Renal cortical epithelial cell (primary cell): ENCODE results near the gene CELF4. TPM values are rescaled to one million over a fixed set of nuclear protein-coding genes. Genes with fewer than 3 reads are reported as not detected.

Source experiments
- DNase-seq: peaks from one replicate; pipeline ENCODE4 v3.0.0-alpha.2; 2011; ENCODE audit warnings: low read depth
- total RNA-seq: library from RNA; depleted of rRNA; stranded (reverse); fragments of >200 nt; gene quantifications from 2 replicates; pipeline ENCODE4 v1.2.3, GENCODE V29; 2014

The CELF4 gene
- total RNA-seq, 1 donor from 2014 or later, result not detected

GRCh38 chr18:37318360-37319355 is 246.9 kb downstream of the CELF4 start:
- no peak for DNase-seq

GRCh38 chr18:37317486-37317885 is 248.1 kb downstream of the CELF4 start:
- no peak for DNase-seq

GRCh38 chr18:37316468-37316867 is 249.1 kb downstream of the CELF4 start:
- DNase-seq, result no peak

- DNase-seq, result no peak
Measured at GRCh38 chr18:37315935-37316334, 249.7 kb downstream of the CELF4 start.

- DNase-seq, result no peak
Measured at GRCh38 chr18:37314534-37314933, 251.1 kb downstream of the CELF4 start.

- no peak for DNase-seq
Measured at GRCh38 chr18:37313624-37314023, 252.0 kb downstream of the CELF4 start.

GRCh38 chr18:37309861-37310260 is 255.7 kb downstream of the CELF4 start:
- DNase-seq, result no peak

GRCh38 chr18:37309059-37309458 is 256.5 kb downstream of the CELF4 start:
- peak; percentile 35 for DNase-seq

GRCh38 chr18:37307181-37307580 is 258.4 kb downstream of the CELF4 start:
- no peak for DNase-seq

GRCh38 chr18:37306432-37306831 is 259.2 kb downstream of the CELF4 start:
- DNase-seq, result no peak

- DNase-seq, result no peak
Measured at GRCh38 chr18:37305066-37305465, 260.5 kb downstream of the CELF4 start.

- DNase-seq, result no peak
Measured at GRCh38 chr18:37304012-37304680, 261.5 kb downstream of the CELF4 start.

GRCh38 chr18:37303009-37303408 is 262.6 kb downstream of the CELF4 start:
- no peak for DNase-seq

- no peak for DNase-seq
Measured at GRCh38 chr18:37302519-37302918, 263.1 kb downstream of the CELF4 start.

- peak; percentile 100 for DNase-seq
Measured at GRCh38 chr18:37299471-37300304, 265.9 kb downstream of the CELF4 start.

- no peak for DNase-seq
Measured at GRCh38 chr18:37298816-37299215, 266.8 kb downstream of the CELF4 start.

- DNase-seq, result no peak
Measured at GRCh38 chr18:37297106-37297505, 268.5 kb downstream of the CELF4 start.

- DNase-seq, result peak; percentile 23
Measured at GRCh38 chr18:37294951-37295350, 270.6 kb downstream of the CELF4 start.

GRCh38 chr18:37293359-37293758 is 272.2 kb downstream of the CELF4 start:
- DNase-seq, result no peak

- DNase-seq, result no peak
Measured at GRCh38 chr18:37289423-37289822, 276.2 kb downstream of the CELF4 start.

GRCh38 chr18:37287601-37288000 is 278.0 kb downstream of the CELF4 start:
- DNase-seq, result no peak

GRCh38 chr18:37286801-37287200 is 278.8 kb downstream of the CELF4 start:
- DNase-seq, result no peak
